Thoracic aorta (tissue), 2 donors: ENCODE measurements around the gene C2CD5. TPM values are rescaled to one million over a fixed set of nuclear protein-coding genes. Genes with fewer than 3 reads are reported as not detected.

ENCODE experiments used
- ATAC-seq: fragments of 150-250 bp; one replicate; pipeline ENCODE4 v1.8.0; 2017; ENCODE audit warnings: low read depth; ENCODE audit not compliant: insufficient number of reproducible peaks, low FRiP score
- DNase-seq: peaks from one replicate; pipeline ENCODE4 v3.0.0-alpha.2; 2020; ENCODE audit warnings: low spot score
- H3K27ac ChIP-seq, 2 donors: fragments of 200-600 bp; sonication (generic); 1 replicate in 1 of 2; 2 replicates in 1 of 2; pipeline ENCODE4 v1.5.1; 2016; ENCODE audit warnings: mild to moderate bottlenecking in 2 of 2, moderate library complexity in 2 of 2
- H3K27me3 ChIP-seq: fragments of 200-600 bp; sonication (generic); replicated peaks from 2 replicates; pipeline ENCODE4 v1.6.0; 2016; ENCODE audit warnings: mild to moderate bottlenecking; ENCODE audit not compliant: insufficient read depth
- H3K36me3 ChIP-seq: fragments of 200-600 bp; sonication (generic); one replicate; pipeline ENCODE4 v1.5.1; 2016
- H3K4me1 ChIP-seq, 2 donors: fragments of 200-600 bp; sonication (generic); 1 replicate in 1 of 2; 2 replicates in 1 of 2; pipeline versions ENCODE4 v1.5.1 to v1.6.0; 2016; ENCODE audit warnings: low read depth in 2 of 2, mild to moderate bottlenecking in 1 of 2; ENCODE audit not compliant: control insufficient read depth in 1 of 2
- H3K4me3 ChIP-seq: fragments of 200-600 bp; sonication (generic); 2 replicates; pipeline ENCODE4 v1.5.1; 2016; ENCODE audit warnings: mild to moderate bottlenecking
- H3K9me3 ChIP-seq: fragments of 200-600 bp; sonication (generic); 2 replicates; pipeline ENCODE4 v1.5.1; 2016
- CTCF ChIP-seq: fragments of 200-600 bp; sonication (generic); IDR thresholded peaks from one replicate; pipeline ENCODE4 v1.5.1; 2019; ENCODE audit warnings: antibody characterized with exemption
- total RNA-seq, 2 donors: library from RNA; depleted of rRNA; stranded (reverse); fragments of >200 nt; gene quantifications; one replicate each; pipeline versions ENCODE4 v1.1.0 to v1.2.3, GENCODE V29; 2016

Gene C2CD5
- total RNA-seq, 2 donors from 2014 or later: 41.3 to 60.0 TPM

DNA sequence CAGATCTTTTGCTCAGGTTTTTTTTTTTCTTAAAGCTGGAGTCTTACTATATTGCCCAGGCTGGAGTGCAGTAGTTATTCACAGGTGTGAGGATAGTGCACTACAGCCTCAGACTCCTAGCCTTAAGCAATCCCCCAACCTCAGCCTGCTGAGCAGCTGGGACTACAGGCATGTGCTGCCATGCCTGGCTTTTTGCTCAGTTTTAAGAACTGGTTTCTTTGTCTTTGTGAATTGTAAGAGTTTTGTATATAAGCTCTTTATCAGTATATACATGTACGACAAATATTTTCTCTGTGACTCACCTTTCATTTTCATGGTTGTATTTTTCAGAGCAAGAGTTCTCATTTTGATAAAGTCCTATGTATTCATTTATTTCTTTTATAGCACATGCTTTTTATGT lies 33.3 kb upstream of the C2CD5 start:
- Histone ChIP-seq H3K36me3 (no peaks in the 10 kb centered on the region), H3K4me3 (no peak overlapping the region), H3K9me3 (no peaks in the 10 kb centered on the region), H3K27ac (no peak overlapping the region), H3K27me3 (no peaks in the 10 kb centered on the region), H3K4me1 (no peaks in the 10 kb centered on the region)
- ATAC-seq (no peak), DNase-seq (no peak)
- TF ChIP-seq CTCF: no peak

GRCh38 chr12:22576473-22576872 lies 32.1 kb upstream of the C2CD5 start:
- Histone ChIP-seq H3K9me3 (no peaks in the 10 kb centered on the region), H3K4me3 (no peak overlapping the region), H3K27ac (no peak overlapping the region), H3K27me3 (no peaks in the 10 kb centered on the region), H3K4me1 (no peaks in the 10 kb centered on the region), H3K36me3 (no peaks in the 10 kb centered on the region)
- ATAC-seq: no peak
- no peak for DNase-seq
- TF ChIP-seq CTCF: no peak

GRCh38 chr12:22576065-22576464 lies 31.7 kb upstream of the C2CD5 start:
- Histone ChIP-seq H3K4me1 (no peaks in the 10 kb centered on the region), H3K27ac (no peak overlapping the region), H3K27me3 (no peaks in the 10 kb centered on the region), H3K36me3 (no peaks in the 10 kb centered on the region), H3K9me3 (no peaks in the 10 kb centered on the region), H3K4me3 (no peak overlapping the region)
- DNase-seq (no peak), ATAC-seq (no peak)
- TF ChIP-seq CTCF: no peak

DNA sequence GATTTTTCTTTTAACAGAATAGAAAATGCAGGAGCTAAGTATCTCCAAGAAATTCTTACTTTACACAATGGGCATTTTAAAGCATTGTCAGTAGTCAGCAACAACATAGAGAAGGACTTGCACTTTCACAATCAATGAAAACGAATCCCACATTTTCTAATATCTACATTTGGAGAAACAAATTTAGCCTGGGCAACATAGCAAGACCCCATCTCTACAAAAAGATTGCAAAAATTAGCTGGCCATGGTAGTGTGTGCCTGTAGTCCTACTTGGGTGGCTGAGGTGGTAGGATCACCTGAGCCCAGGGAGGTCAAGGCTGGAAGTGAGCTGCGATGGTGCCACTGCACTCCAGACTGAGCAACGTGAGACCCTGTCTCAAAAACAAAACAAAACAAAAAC lies 30.6 kb upstream of the C2CD5 start:
- no peak overlapping the region for H3K27ac ChIP-seq
- H3K27me3 ChIP-seq: no peaks in the 10 kb centered on the region
- no peak for TF ChIP-seq CTCF
- H3K36me3 ChIP-seq: no peaks in the 10 kb centered on the region
- no peaks in the 10 kb centered on the region for H3K9me3 ChIP-seq
- H3K4me3 ChIP-seq: no peak overlapping the region
- DNase-seq: no peak
- H3K4me1 ChIP-seq: no peaks in the 10 kb centered on the region
- no peak for ATAC-seq

DNA sequence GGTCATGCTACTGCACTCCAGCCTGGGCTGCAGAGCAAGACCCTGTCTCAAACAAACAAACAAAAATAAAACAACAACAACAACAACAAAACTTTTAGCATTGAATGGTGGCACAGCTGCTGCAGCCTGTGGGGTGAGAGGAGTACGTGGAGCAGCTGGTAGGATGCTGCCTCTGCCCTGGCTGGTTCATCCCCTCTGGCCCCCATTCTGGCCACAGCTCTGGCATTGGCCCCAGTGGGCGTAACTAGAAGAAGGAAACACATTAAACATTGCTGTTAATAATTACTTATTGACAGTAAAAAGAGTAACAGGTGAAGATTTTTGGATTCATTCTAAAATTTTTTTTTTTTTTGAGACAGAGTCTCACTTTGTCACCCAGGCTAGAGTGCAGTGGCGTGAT lies 28.8 kb upstream of the C2CD5 start:
- Histone ChIP-seq H3K9me3 (no peaks in the 10 kb centered on the region), H3K27ac (no peak overlapping the region), H3K27me3 (no peaks in the 10 kb centered on the region), H3K4me3 (no peak overlapping the region), H3K4me1 (no peaks in the 10 kb centered on the region), H3K36me3 (no peaks in the 10 kb centered on the region)
- TF ChIP-seq CTCF: no peak
- DNase-seq (no peak), ATAC-seq (no peak)
